C4-2B (cell line): ENCODE measurements around the gene SMIM1.
"Not testable (repeated sequence)": the region's sequence is repeated elsewhere in the genome, so short reads cannot be mapped to it uniquely, and the experiment has no call there.

ENCODE experiments used
- CTCF ChIP-seq: fragments of 450-650 bp; conservative IDR thresholded peaks from 2 replicates; pipeline ENCODE4 v1.5.1; 2017; ENCODE audit warnings: mild to moderate bottlenecking
- ZFX ChIP-seq: fragments of 450-650 bp; IDR thresholded peaks from 2 replicates; pipeline ENCODE4 v1.6.1; 2017

DNA sequence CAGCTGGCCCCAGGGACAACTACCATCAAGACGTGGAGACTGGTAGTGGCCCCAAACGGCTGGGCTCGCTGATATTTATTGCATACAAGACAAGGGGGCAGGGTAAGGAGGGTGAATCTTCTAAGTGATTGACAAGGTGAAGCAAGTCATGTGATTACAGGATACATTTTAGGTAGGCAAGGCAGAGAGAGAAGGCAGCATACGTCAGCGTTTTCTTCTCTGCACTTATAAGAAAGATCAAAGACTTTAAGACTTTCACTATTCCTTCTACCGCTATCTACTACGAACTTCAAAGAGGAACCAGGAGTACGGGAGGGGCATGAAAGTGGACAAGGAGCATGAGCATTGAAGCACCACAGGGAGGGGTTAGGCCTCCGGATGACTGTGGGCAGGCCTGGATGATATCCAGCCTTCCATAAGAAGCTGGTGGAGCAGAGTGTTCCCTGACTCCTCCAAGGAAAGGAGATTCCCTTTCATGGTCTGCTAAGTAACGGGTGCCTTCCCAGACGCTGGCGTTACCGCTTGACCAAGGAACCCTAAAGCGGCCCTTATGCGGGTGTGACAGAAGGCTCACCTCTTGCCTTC lies 24.1 kb upstream of the SMIM1 start:
- TF ChIP-seq CTCF, ZFX: not testable (repeated sequence)
